Astrocyte of the spinal cord (primary cell): ENCODE measurements around the gene GPR135.

Experiments
- DNase-seq: peaks from one replicate; pipeline ENCODE4 v3.0.0; 2011; ENCODE audit warnings: low read depth, low spot score
- H3K4me3 ChIP-seq: 2 replicates; pipeline ENCODE4 v1.5.1; 2011; ENCODE audit warnings: low read depth, mild to moderate bottlenecking, low read length, moderate library complexity
- CTCF ChIP-seq: IDR thresholded peaks from 2 replicates; pipeline ENCODE4 v1.5.1; 2012; ENCODE audit warnings: low read depth, mild to moderate bottlenecking, low read length, inconsistent platforms
- in situ Hi-C: cut with HindIII; loops from 2 replicates; pipeline ENCODE4 v1.10.0; 2017; ENCODE audit warnings: low sequenced_read_pairs

The GPR135 gene

GRCh38 chr14:59507063-59507751, 42.0 kb upstream of the GPR135 start:
- peak; percentile 99 for TF ChIP-seq CTCF
- no peak overlapping the region for H3K4me3 ChIP-seq
- DNase-seq: peak; percentile 56
- in situ Hi-C loops: no loop called here

- H3K4me3 ChIP-seq: no peak overlapping the region
- no peak for TF ChIP-seq CTCF
- no peak for DNase-seq
- in situ Hi-C loops: no loop called here
Measured at GRCh38 chr14:59503256-59503655, 38.1 kb upstream of the GPR135 start.

- no peak for TF ChIP-seq CTCF
- in situ Hi-C loops: no loop called here
- no peak for DNase-seq
- H3K4me3 ChIP-seq: no peak overlapping the region
Measured at GRCh38 chr14:59500732-59501131, 35.6 kb upstream of the GPR135 start.

- no peak for DNase-seq
- no peak for TF ChIP-seq CTCF
- in situ Hi-C loops: no loop called here
- no peak overlapping the region for H3K4me3 ChIP-seq
Measured at GRCh38 chr14:59492384-59492783, 27.2 kb upstream of the GPR135 start.

GRCh38 chr14:59490756-59491155, 25.6 kb upstream of the GPR135 start:
- DNase-seq: no peak
- H3K4me3 ChIP-seq: no peak overlapping the region
- in situ Hi-C loops: no loop called here
- no peak for TF ChIP-seq CTCF

- in situ Hi-C loops: no loop called here
- TF ChIP-seq CTCF: no peak
- no peak for DNase-seq
- peak overlapping the region; percentile 88 for H3K4me3 ChIP-seq
Measured at GRCh38 chr14:59484639-59485175, 19.5 kb upstream of the GPR135 start.
